RWPE1 (cell line): Measurements from ENCODE around the gene PSMD1.
"Not testable (repeated sequence)": the region's sequence is repeated elsewhere in the genome, so short reads cannot be mapped to it uniquely, and the experiment has no call there.

Experiments
- CTCF ChIA-PET: fragments of 350-600 bp; sonication (Branson Sonifier 250); formaldehyde crosslinking; extraction: SDS; loops from one replicate; lab custom pipeline; 2021; lab: Yijun Ruan, JAX
- POLR2A ChIA-PET: fragments of 400-600 bp; formaldehyde crosslinking; extraction: SDS; loops from one replicate; lab custom pipeline; 2020; ENCODE audit warnings: antibody characterized with exemption; ENCODE audit not compliant: low non-redundant PET; lab: Yijun Ruan, JAX
- DNase-seq: peaks from one replicate; pipeline ENCODE4 v3.0.0; 2012; ENCODE audit warnings: low spot score
- H3K27ac ChIP-seq: fragments of 450-650 bp; 2 replicates; pipeline ENCODE4 v1.5.1; 2017
- TF ChIP-seq, protein P1 (sequence below): fragments of 450-650 bp; conservative IDR thresholded peaks from 2 replicates; pipeline ENCODE4 v1.5.1; 2017; ENCODE audit warnings: low read depth, mild to moderate bottlenecking

PSMD1 gene

DNA sequence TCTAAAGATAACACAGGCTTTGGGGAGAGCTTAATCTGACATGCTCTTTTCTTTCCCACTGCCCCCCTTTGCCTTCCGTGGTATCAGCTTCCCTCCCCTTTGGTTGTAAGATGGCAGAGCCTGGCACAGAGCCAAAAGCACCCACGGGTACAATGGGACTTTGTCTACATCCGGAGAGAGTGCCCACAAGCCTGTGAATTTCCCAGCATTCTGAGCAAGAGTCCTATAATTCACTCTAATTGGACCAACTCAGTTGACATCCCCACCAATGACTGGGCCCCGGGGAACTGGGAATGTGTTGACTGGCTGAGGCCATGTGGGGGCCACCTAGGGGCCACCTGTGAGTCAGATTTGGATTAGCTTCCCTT is 39.5 kb upstream of the PSMD1 start:
- POLR2A ChIA-PET = no interaction called here
- TF ChIP-seq, protein P1, sequence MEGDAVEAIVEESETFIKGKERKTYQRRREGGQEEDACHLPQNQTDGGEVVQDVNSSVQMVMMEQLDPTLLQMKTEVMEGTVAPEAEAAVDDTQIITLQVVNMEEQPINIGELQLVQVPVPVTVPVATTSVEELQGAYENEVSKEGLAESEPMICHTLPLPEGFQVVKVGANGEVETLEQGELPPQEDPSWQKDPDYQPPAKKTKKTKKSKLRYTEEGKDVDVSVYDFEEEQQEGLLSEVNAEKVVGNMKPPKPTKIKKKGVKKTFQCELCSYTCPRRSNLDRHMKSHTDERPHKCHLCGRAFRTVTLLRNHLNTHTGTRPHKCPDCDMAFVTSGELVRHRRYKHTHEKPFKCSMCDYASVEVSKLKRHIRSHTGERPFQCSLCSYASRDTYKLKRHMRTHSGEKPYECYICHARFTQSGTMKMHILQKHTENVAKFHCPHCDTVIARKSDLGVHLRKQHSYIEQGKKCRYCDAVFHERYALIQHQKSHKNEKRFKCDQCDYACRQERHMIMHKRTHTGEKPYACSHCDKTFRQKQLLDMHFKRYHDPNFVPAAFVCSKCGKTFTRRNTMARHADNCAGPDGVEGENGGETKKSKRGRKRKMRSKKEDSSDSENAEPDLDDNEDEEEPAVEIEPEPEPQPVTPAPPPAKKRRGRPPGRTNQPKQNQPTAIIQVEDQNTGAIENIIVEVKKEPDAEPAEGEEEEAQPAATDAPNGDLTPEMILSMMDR = no peak
- no peak for DNase-seq
- no peak overlapping the region for H3K27ac ChIP-seq
- CTCF ChIA-PET = interaction anchor here (0.5 to 0.7 kb wide), 2 partner anchors 123 to 446 kb away, joined by 3 to 6 read pairs; no protein-coding TSS in a partner anchor

DNA sequence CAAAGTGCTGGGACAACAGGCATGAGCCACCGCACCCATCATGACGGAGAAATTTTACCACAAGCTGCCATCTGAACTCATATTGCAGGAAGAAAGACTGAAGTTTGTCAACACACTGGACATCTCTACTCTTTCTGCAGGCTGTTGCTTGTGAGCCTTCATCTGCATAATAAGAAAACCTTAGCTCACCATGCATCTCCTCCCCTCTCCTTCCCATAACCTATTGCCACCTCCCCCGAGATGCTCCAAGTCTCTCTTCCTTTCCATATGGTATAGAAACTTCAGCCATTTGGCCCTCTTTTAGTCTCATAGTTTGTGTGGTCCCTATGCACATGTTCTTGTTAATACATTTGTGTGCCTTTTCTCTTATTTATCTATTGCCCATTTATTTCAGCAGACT is 38.5 kb upstream of the PSMD1 start:
- CTCF ChIA-PET = no interaction called here
- POLR2A ChIA-PET = no interaction called here

GRCh38 chr2:231025059-231025458 is 31.6 kb upstream of the PSMD1 start:
- POLR2A ChIA-PET, H3K27ac ChIP-seq, CTCF ChIA-PET, DNase-seq: not testable (repeated sequence)

More for the DNA sequence above, 38.5 kb upstream of the PSMD1 start:
- no peak for DNase-seq
- H3K27ac ChIP-seq = no peak overlapping the region
- TF ChIP-seq, protein P1 = no peak

GRCh38 chr2:231028889-231029288 is 27.8 kb upstream of the PSMD1 start:
- no peak for DNase-seq
- TF ChIP-seq, protein P1 = no peak
- POLR2A ChIA-PET = no interaction called here
- CTCF ChIA-PET = no interaction called here
- no peak overlapping the region for H3K27ac ChIP-seq

DNA sequence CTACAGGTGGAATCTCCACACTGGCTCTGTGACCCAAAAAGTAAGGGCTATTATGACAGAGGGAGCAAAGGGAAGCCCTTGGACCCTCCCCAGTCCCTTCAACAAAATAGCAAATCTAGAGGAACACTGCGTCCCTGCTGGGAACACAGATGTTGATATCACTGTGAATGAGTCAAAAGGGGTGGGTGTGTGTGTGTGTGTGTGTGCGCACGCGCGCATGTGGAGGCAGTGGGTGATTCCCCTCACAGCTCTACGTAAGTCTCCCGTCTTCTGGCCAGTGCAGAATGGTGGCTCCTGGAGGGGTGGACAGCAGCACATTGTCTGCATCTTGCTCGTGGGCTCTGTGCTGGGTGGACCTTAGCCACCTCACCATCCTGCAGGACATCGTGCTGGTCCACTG is 27.1 kb upstream of the PSMD1 start:
- DNase-seq = no peak
- CTCF ChIA-PET = no interaction called here

DNA sequence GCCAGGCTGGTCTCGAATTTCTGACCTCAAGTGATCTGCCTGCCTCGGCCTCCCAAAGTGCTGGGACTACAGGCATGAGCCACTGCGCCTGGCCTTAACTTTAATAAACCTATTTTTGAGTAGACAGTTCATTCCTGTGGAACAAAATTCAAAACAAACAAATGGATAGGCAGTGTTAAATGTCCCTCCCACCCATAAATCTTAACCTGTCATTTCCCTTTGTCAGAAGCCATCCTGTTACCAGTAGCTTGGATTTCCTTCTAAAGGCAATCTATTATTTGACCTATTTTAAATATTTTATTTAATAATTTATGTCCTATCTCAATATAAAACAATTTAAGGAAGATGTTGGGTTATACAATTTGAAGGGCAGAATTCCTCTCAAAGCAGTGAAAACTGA is 25.9 kb upstream of the PSMD1 start:
- ChIA-PET CTCF (no interaction called here), POLR2A (no interaction called here)
- TF ChIP-seq, protein P1 = no peak
- no peak overlapping the region for H3K27ac ChIP-seq
- DNase-seq = no peak

More for the DNA sequence above, 27.1 kb upstream of the PSMD1 start:
- H3K27ac ChIP-seq = no peak overlapping the region
- POLR2A ChIA-PET = no interaction called here
- TF ChIP-seq, protein P1 = no peak

DNA sequence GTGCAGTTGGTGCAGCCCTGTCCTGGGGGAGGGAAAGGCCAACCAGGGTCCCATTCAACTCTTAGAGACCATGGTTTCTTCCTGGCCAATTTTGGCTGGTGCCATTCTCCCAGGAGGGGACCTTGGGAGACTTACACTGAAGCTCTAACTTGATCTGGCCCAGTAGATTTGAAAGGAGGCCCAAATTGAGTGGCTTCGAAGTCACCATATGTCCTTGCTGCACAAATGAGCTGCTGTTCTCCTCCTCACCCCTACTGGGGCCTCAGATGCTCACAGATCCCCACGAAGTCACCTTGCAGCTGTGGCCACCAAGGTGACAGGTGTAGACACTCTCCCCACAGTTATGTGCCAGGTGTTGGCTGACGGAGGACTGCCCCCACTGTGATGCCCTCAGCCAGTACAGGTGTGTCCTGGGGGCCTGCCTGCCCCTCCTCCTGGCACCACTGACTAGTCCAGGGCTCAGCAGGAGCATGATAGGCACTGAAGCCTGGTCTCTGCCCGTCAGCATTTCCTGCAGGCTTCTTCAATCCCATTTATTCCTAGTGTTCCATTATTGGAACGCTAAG is 24.0 kb upstream of the PSMD1 start:
- DNase-seq = no peak
- CTCF ChIA-PET = interaction anchor here (1.4 kb wide), 1 partner anchor 20 kb away, joined by 5 read pairs; no protein-coding TSS in a partner anchor
- TF ChIP-seq, protein P1 = no peak
- H3K27ac ChIP-seq = no peak overlapping the region
- POLR2A ChIA-PET = no interaction called here
